GM13976 (cell line): ENCODE results near the gene COL6A1.
"Not testable (repeated sequence)": the region's sequence is repeated elsewhere in the genome, so short reads cannot be mapped to it uniquely, and the experiment has no call there.

Source experiments
- DNase-seq: peaks from one replicate; pipeline ENCODE4 v3.0.0; 2012; ENCODE audit warnings: low spot score
- in situ Hi-C: fragments of 300-500 bp; cut with MboI; formaldehyde crosslinking; loops from one replicate; pipeline ENCODE4 v1.12.0; 2022; ENCODE audit warnings: low sequenced_read_pairs, mixed read lengths, inconsistent platforms; ENCODE audit not compliant: unreplicated experiment
- TF ChIP-seq, protein P1 (sequence below): IDR thresholded peaks from 2 replicates; pipeline ENCODE4 v1.5.1; 2012; ENCODE audit warnings: borderline replicate concordance, mild to moderate bottlenecking; ENCODE audit not compliant: insufficient read depth; ENCODE audit errors: extremely low read depth, missing control alignments, control extremely low read depth

COL6A1 gene

DNA sequence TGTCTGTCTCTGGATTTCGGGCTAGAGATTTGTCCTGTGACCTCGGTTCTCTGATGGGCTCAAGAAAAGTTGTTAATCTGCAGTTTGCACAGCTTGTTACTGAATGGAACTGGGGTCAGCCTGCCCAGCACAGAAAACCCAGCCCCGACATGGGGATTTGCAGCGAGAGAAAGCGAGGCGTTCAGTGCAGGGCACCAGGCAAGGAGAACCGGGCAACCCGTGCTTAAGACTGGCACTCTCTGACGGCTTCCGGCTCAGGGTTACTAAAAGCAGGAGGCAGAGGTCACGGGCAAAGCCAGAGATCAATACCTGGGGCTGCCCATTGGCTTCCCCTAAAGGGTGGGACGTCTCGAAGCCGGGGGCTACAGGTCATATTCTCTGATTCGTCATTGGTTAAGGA lies 29.9 kb upstream of the COL6A1 start:
- DNase-seq, result no peak
- in situ Hi-C loops, result no loop called here
- TF ChIP-seq, protein P1, sequence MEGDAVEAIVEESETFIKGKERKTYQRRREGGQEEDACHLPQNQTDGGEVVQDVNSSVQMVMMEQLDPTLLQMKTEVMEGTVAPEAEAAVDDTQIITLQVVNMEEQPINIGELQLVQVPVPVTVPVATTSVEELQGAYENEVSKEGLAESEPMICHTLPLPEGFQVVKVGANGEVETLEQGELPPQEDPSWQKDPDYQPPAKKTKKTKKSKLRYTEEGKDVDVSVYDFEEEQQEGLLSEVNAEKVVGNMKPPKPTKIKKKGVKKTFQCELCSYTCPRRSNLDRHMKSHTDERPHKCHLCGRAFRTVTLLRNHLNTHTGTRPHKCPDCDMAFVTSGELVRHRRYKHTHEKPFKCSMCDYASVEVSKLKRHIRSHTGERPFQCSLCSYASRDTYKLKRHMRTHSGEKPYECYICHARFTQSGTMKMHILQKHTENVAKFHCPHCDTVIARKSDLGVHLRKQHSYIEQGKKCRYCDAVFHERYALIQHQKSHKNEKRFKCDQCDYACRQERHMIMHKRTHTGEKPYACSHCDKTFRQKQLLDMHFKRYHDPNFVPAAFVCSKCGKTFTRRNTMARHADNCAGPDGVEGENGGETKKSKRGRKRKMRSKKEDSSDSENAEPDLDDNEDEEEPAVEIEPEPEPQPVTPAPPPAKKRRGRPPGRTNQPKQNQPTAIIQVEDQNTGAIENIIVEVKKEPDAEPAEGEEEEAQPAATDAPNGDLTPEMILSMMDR, result no peak

DNA sequence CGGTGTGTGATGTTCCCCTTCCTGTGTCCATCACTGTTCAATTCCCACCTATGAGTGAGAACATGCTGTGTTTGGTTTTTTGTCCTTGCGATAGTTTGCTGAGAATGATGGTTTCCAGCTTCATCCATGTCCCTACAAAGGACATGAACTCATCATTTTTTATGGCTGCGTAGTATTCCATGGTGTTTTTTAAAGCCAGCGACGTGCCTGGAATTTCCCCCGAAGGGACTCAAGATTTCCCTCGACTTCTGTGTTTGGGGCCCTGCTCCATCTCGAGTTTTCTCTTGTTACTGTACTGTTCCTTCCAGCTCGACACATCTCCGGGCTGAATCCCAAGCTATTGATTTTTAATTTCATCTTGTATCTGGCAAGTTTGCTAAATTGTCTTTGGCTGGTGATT lies 29.0 kb upstream of the COL6A1 start:
- in situ Hi-C loops, DNase-seq: not testable (repeated sequence)

- TF ChIP-seq, protein P1, result no peak
- in situ Hi-C loops, result no loop called here
- no peak for DNase-seq
Measured at GRCh38 chr21:45952974-45953373, 28.6 kb upstream of the COL6A1 start.

GRCh38 chr21:45954261-45954660 lies 27.3 kb upstream of the COL6A1 start:
- no peak for DNase-seq
- in situ Hi-C loops, result no loop called here
- TF ChIP-seq, protein P1, result no peak

GRCh38 chr21:45954921-45955320 lies 26.6 kb upstream of the COL6A1 start:
- no peak for DNase-seq
- in situ Hi-C loops, result no loop called here
- TF ChIP-seq, protein P1, result no peak

DNA sequence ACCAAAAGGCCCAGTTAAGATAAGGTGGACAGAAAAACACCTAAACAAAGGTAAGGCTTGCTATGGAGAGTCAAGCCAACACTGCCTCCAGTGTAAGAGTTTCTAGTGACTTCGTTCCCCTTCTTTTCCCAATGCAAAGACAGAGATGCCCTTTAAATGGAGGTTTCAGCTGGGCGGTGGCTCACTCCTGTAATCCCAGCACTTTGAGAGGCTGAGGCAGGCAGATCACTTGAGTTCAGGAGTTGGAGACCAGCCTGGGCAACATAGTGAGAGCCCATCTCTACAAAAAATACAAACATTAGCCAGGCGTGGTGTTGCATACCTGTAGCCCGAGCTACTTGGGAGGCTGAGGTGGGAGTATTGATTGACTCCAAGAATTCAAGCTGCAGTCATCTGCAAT lies 24.0 kb upstream of the COL6A1 start:
- in situ Hi-C loops, result no loop called here
- TF ChIP-seq, protein P1, result no peak
- DNase-seq, result no peak

DNA sequence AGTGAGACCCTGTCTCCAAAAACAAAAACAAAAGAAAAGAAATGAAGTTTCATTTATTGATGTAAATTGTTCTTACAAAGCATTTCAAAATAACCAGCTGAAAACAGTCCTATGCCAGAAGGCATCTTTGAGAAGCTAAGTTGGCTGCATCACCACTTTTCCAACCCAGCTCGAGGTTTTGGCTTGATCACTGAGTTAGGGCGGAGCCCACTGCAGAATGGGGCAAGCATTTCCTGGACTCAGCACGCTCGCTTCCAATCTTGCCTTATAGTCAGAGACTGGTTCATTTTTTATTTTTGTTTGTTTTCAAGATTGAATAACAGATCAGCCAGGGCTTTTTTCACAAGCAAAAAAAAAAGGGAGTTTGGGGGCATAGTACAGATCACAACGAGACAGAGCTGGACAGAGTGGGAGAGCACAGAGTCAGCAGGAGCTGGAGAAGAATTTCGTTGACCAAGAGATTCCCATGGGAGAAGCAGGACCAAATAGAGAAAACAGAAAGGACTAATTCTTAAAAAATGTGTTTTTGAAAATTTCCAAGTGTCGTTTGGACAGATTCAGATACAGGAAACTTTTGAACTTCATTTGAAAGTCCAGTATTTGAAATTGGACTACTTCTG lies 23.5 kb upstream of the COL6A1 start:
- TF ChIP-seq, protein P1, result no peak
- in situ Hi-C loops, result no loop called here
- no peak for DNase-seq
